Measurements from ENCODE around the gene PAXX. TPM values are rescaled to one million over a fixed set of nuclear protein-coding genes. Genes with fewer than 3 reads are reported as not detected.

The PAXX gene
- polyA plus RNA-seq, 1 donor (not counting 4 experiments of a cell fraction or from before 2014, with no cell fraction given), result 11.2 TPM

DNA sequence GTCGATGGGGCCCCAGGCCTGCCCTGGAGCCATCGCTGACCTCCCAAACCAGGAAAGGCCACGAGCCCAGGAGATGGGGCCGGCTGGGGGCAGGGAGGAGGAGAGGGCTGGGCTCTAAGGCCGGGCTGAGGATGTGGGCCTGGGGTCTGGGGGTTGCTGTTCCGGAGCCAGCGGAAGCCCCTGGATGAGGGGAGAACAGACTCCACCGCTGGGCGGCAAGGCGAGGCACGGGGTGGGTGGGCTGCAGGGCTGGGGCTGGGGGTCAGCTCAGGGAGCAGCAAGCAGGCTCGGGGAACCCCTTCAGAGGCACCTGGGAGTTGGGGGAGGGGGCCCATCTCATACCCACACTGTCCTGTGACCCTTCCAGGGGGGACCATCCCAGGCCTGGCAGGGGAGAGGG is 28.5 kb upstream of the PAXX start:
- dilution Hi-C loops (cut with MboI; ENCODE audit: extremely low pct_ligation_motif_present, low sequenced_read_pairs), result no loop called here
- no peak overlapping the region for H2AFZ ChIP-seq (ENCODE audit: control insufficient read depth, low read length)
- TF ChIP-seq, protein P1, sequence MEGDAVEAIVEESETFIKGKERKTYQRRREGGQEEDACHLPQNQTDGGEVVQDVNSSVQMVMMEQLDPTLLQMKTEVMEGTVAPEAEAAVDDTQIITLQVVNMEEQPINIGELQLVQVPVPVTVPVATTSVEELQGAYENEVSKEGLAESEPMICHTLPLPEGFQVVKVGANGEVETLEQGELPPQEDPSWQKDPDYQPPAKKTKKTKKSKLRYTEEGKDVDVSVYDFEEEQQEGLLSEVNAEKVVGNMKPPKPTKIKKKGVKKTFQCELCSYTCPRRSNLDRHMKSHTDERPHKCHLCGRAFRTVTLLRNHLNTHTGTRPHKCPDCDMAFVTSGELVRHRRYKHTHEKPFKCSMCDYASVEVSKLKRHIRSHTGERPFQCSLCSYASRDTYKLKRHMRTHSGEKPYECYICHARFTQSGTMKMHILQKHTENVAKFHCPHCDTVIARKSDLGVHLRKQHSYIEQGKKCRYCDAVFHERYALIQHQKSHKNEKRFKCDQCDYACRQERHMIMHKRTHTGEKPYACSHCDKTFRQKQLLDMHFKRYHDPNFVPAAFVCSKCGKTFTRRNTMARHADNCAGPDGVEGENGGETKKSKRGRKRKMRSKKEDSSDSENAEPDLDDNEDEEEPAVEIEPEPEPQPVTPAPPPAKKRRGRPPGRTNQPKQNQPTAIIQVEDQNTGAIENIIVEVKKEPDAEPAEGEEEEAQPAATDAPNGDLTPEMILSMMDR (optimal IDR thresholded peaks at IDR 0.05 in 1 of 3, IDR thresholded peaks at IDR 0.05 in 1 of 3, conservative IDR thresholded peaks at IDR 0.05 in 1 of 3; ENCODE audit: extremely low read depth in 1 of 3, insufficient read depth in 2 of 3, low read length in 3 of 3), result no peak
- TF ChIP-seq EZH2 (IDR thresholded peaks at IDR 0.05; ENCODE audit: low read length), result no peak
- H3K4me1 ChIP-seq (ENCODE audit: control insufficient read depth, extremely low read depth, insufficient read depth, low read length), result peaks cover 8% of the 10 kb centered on the region
- H3K4me2 ChIP-seq (ENCODE audit: control insufficient read depth, extremely low read depth, insufficient read depth, low read depth, low read length), result no peak overlapping the region
- DNase-seq (ENCODE audit: low read depth, low spot score) (no peak), FAIRE-seq (no peak)
- no peaks in the 10 kb centered on the region for H3K79me2 ChIP-seq (ENCODE audit: control insufficient read depth, insufficient read depth, low read length)
- H3K27me3 ChIP-seq (ENCODE audit: control insufficient read depth, extremely low read depth, insufficient read depth, low read length), result no peaks in the 10 kb centered on the region
- no peak overlapping the region for H3K9ac ChIP-seq (ENCODE audit: control insufficient read depth, extremely low read depth, insufficient read depth, low read length)
- no peaks in the 10 kb centered on the region for H3K9me1 ChIP-seq (ENCODE audit: control insufficient read depth, extremely low read depth, insufficient read depth, low read length)
- no peaks in the 10 kb centered on the region for H4K20me1 ChIP-seq (ENCODE audit: control insufficient read depth, extremely low read depth, insufficient read depth, low read length)
- H3K9me3 ChIP-seq (ENCODE audit: control insufficient read depth, low read depth, low read length), result no peaks in the 10 kb centered on the region
- H3K36me3 ChIP-seq (ENCODE audit: control insufficient read depth in 2 of 2, extremely low read depth in 1 of 2, insufficient read depth in 2 of 2, low read length in 2 of 2), result no peaks in the 10 kb centered on the region
- H3K27ac ChIP-seq (ENCODE audit: control insufficient read depth, insufficient read depth, low read length), result no peak overlapping the region
- H3K4me3 ChIP-seq (ENCODE audit: control insufficient read depth in 2 of 3, extremely low read depth in 1 of 3, insufficient read depth in 2 of 3, low read depth in 1 of 3, low read length in 3 of 3), result no peak overlapping the region

DNA sequence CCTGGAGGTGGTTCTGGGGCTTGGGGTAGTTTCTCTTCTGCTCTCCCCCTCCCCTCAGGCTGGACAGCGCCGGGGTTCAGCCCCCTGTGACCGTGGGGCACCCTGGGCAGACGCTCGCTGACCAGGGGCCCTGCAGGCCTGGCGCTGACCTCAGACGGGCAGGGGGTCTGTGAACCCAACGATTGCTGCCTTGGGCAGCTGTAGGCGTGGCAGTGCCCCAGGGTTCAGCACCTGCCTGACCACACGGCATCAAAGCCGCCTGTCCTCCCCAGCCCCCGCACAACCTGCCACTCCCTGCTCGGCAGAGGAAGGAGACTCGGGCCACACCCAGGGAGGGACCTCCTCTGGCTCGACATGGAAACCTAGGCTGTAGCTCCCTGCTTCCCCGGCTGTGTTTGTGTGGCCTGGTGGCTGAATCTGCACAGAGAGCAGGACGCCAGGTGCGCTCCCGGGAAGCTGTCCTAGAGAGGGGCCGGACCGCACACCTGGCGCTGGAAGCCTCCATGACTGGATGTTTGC is 28.0 kb upstream of the PAXX start:
- no peak for DNase-seq (ENCODE audit: low read depth, low spot score)

More for the DNA sequence above, 28.0 kb upstream of the PAXX start:
- Histone ChIP-seq H3K27ac (ENCODE audit: control insufficient read depth, insufficient read depth, low read length) (no peak overlapping the region), H2AFZ (ENCODE audit: control insufficient read depth, low read length) (peak overlapping the region; percentile 40), H3K27me3 (ENCODE audit: control insufficient read depth, extremely low read depth, insufficient read depth, low read length) (no peaks in the 10 kb centered on the region), H3K9me1 (ENCODE audit: control insufficient read depth, extremely low read depth, insufficient read depth, low read length) (no peaks in the 10 kb centered on the region), H3K79me2 (ENCODE audit: control insufficient read depth, insufficient read depth, low read length) (no peaks in the 10 kb centered on the region), H3K36me3 (ENCODE audit: control insufficient read depth in 2 of 2, extremely low read depth in 1 of 2, insufficient read depth in 2 of 2, low read length in 2 of 2) (no peaks in the 10 kb centered on the region), H3K9ac (ENCODE audit: control insufficient read depth, extremely low read depth, insufficient read depth, low read length) (no peak overlapping the region), H3K9me3 (ENCODE audit: control insufficient read depth, low read depth, low read length) (no peaks in the 10 kb centered on the region), H3K4me2 (ENCODE audit: control insufficient read depth, extremely low read depth, insufficient read depth, low read depth, low read length) (peak overlapping the region; percentile 41), H4K20me1 (ENCODE audit: control insufficient read depth, extremely low read depth, insufficient read depth, low read length) (no peaks in the 10 kb centered on the region), H3K4me1 (ENCODE audit: control insufficient read depth, extremely low read depth, insufficient read depth, low read length) (peaks cover 8% of the 10 kb centered on the region), H3K4me3 (ENCODE audit: control insufficient read depth in 2 of 3, extremely low read depth in 1 of 3, insufficient read depth in 2 of 3, low read depth in 1 of 3, low read length in 3 of 3) (no peak overlapping the region)
- dilution Hi-C loops (cut with MboI; ENCODE audit: extremely low pct_ligation_motif_present, low sequenced_read_pairs), result no loop called here
- TF ChIP-seq EZH2 (IDR thresholded peaks at IDR 0.05; ENCODE audit: low read length), result no peak
- TF ChIP-seq, protein P1 (optimal IDR thresholded peaks at IDR 0.05 in 1 of 3, IDR thresholded peaks at IDR 0.05 in 1 of 3, conservative IDR thresholded peaks at IDR 0.05 in 1 of 3; ENCODE audit: extremely low read depth in 1 of 3, insufficient read depth in 2 of 3, low read length in 3 of 3), result no peak
- no peak for FAIRE-seq
